GM12878 (cell line): ENCODE measurements around the gene NUMB. TPM values are rescaled to one million over a fixed set of nuclear protein-coding genes. Genes with fewer than 3 reads are reported as not detected.
A peak's percentile ranks its signal among the peaks of the same experiment; 100 is the strongest.

Experiments used
- CHD1 ChIP-seq: IDR thresholded peaks from 2 replicates; pipeline ENCODE4 v1.6.1; 2012; ENCODE audit warnings: low read depth, low read length, improper control_type of control experiment
- CHD2 ChIP-seq: IDR thresholded peaks from 2 replicates; pipeline ENCODE4 v1.6.1; 2011; ENCODE audit warnings: low read depth, low read length, improper control_type of control experiment, borderline replicate concordance
- HDGF ChIP-seq: fragments of 450-650 bp; IDR thresholded peaks from 2 replicates; pipeline ENCODE4 v1.6.1; 2016; ENCODE audit warnings: antibody characterized with exemption
- NFYB ChIP-seq: IDR thresholded peaks from 2 replicates; pipeline ENCODE4 v1.6.1; 2011; ENCODE audit warnings: low read depth, mild to moderate bottlenecking, low read length, improper control_type of control experiment, moderate library complexity; ENCODE audit not compliant: insufficient read depth
- NR2F1 ChIP-seq: fragments of 450-650 bp; conservative IDR thresholded peaks from 2 replicates; pipeline ENCODE4 v1.6.1; 2017; ENCODE audit warnings: mild to moderate bottlenecking
- PML ChIP-seq: IDR thresholded peaks from 2 replicates; pipeline ENCODE4 v1.6.1; 2012; ENCODE audit warnings: low read length, inconsistent platforms
- POLR2AphosphoS5 ChIP-seq: IDR thresholded peaks from 2 replicates; pipeline ENCODE4 v1.6.1; 2011; ENCODE audit warnings: mild to moderate bottlenecking, low read length, inconsistent platforms
- SRF ChIP-seq, 2 experiments: IDR thresholded peaks; 2 replicates each; pipeline ENCODE4 v1.6.1; 2011; ENCODE audit warnings: low read depth in 2 of 2, low read length in 2 of 2, mild to moderate bottlenecking in 1 of 2, moderate library complexity in 1 of 2
- ZNF622 ChIP-seq: fragments of 450-650 bp; IDR thresholded peaks from 2 replicates; pipeline ENCODE4 v1.6.1; 2017; ENCODE audit warnings: mild to moderate bottlenecking, inconsistent platforms
- polyA plus RNA-seq, 11 experiments: library from polyadenylated mRNA; depleted of rRNA in 4 of 11; unstranded in 6 of 11; stranded (reverse) in 5 of 11; fragments of >200 nt; fragmentation: Nextera tagmentation in 4 of 11; fragmentation: Illumina TruSeq in 1 of 11; extraction: Ambion mirVana in 4 of 11; extraction: Trizol in 1 of 11; gene quantifications; 1 replicate in 1 of 11; 2 replicates in 10 of 11; pipeline versions ENCODE4 v1.2.1 to v1.2.3, GENCODE V29; 2011 to 2016; ENCODE audit warnings: inconsistent platforms in 2 of 11, missing spikeins in 2 of 11, low read depth in 1 of 11
- total RNA-seq, 4 experiments: library from RNA; depleted of rRNA in 3 of 4; stranded (reverse); fragments of >200 nt in 3 of 4; fragmentation: Illumina TruSeq in 1 of 4; extraction: Trizol in 1 of 4; gene quantifications; 2 replicates each; pipeline versions ENCODE4 v1.2.1 to v1.2.3, GENCODE V29; 2013 to 2021
- TF ChIP-seq, protein P1 (sequence below): fragments of 450-650 bp; IDR thresholded peaks from 2 replicates; pipeline ENCODE4 v1.6.1; 2018; ENCODE audit warnings: borderline replicate concordance, mild to moderate bottlenecking; ENCODE audit not compliant: partially characterized antibody
- TF ChIP-seq, protein P2 (sequence below): IDR thresholded peaks from 2 replicates; pipeline ENCODE4 v1.6.1; 2012; ENCODE audit warnings: improper control_type of control experiment, low read depth, low read length; ENCODE audit not compliant: insufficient replicate concordance
- TF ChIP-seq, protein P3 (sequence below): IDR thresholded peaks from 2 replicates; pipeline ENCODE4 v1.6.1; 2012; ENCODE audit warnings: low read length, inconsistent platforms
- TF ChIP-seq, protein P4 (sequence below): IDR thresholded peaks from 2 replicates; pipeline ENCODE4 v1.6.1; 2011; ENCODE audit warnings: borderline replicate concordance, low read depth, mild to moderate bottlenecking, moderate library complexity, mixed read lengths, low read length; ENCODE audit not compliant: insufficient read depth; ENCODE audit errors: extremely low read length
- TF ChIP-seq, protein P5 (sequence below): fragments of 450-650 bp; IDR thresholded peaks from 2 replicates; pipeline ENCODE4 v1.6.1; 2017; ENCODE audit warnings: mild to moderate bottlenecking, moderate library complexity

NUMB gene
- total and polyA plus RNA-seq, 10 of the 15 experiments (the other 5 are each of a cell fraction or from before 2014, with no cell fraction given), result 22.0 to 147 (median 48.9) TPM

DNA sequence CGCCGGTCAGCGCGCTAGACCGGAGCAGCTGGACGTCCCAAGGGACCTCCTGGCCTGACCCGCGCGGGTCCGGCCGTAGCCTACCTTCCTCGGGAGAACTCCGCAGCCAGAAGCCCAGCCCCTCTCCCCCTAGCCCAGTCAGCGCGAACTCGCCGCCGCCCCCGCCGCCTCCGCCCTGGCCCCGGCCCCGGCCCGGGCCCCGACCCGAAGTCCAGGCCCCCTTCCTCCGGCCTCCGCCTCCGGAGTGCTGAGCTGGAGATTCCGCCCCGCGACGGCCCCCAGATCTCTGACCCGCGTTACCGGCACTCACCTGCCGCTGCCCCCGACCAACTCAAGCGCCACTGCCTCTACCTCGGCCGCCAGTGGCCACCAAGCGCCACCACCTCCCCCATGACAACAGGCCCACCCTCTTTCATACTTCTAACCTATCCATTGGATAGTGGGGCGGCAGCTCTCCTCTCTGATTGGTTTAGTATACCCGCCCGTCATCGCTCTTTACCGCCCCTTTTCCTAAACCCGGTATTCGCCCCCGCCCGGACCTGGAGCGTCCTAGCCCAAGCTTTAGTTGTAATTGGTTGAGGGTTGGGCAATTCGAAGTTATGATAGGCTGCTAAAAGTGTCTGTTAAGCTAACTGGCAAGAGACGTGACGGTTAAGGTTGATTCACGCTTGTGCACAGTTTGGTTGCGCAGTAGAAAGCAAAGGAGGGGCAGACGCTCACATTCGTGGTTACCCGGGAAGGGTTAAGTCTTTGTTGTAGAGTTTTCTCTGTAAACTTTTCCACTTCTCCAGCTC, at the start of gene NUMB (continued):
- TF ChIP-seq, protein P1, sequence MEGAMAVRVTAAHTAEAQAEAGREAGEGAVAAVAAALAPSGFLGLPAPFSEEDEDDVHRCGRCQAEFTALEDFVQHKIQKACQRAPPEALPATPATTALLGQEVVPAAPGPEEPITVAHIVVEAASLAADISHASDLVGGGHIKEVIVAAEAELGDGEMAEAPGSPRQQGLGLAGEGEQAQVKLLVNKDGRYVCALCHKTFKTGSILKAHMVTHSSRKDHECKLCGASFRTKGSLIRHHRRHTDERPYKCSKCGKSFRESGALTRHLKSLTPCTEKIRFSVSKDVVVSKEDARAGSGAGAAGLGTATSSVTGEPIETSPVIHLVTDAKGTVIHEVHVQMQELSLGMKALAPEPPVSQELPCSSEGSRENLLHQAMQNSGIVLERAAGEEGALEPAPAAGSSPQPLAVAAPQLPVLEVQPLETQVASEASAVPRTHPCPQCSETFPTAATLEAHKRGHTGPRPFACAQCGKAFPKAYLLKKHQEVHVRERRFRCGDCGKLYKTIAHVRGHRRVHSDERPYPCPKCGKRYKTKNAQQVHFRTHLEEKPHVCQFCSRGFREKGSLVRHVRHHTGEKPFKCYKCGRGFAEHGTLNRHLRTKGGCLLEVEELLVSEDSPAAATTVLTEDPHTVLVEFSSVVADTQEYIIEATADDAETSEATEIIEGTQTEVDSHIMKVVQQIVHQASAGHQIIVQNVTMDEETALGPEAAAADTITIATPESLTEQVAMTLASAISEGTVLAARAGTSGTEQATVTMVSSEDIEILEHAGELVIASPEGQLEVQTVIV, result peak; percentile 37
- TF ChIP-seq, protein P2, sequence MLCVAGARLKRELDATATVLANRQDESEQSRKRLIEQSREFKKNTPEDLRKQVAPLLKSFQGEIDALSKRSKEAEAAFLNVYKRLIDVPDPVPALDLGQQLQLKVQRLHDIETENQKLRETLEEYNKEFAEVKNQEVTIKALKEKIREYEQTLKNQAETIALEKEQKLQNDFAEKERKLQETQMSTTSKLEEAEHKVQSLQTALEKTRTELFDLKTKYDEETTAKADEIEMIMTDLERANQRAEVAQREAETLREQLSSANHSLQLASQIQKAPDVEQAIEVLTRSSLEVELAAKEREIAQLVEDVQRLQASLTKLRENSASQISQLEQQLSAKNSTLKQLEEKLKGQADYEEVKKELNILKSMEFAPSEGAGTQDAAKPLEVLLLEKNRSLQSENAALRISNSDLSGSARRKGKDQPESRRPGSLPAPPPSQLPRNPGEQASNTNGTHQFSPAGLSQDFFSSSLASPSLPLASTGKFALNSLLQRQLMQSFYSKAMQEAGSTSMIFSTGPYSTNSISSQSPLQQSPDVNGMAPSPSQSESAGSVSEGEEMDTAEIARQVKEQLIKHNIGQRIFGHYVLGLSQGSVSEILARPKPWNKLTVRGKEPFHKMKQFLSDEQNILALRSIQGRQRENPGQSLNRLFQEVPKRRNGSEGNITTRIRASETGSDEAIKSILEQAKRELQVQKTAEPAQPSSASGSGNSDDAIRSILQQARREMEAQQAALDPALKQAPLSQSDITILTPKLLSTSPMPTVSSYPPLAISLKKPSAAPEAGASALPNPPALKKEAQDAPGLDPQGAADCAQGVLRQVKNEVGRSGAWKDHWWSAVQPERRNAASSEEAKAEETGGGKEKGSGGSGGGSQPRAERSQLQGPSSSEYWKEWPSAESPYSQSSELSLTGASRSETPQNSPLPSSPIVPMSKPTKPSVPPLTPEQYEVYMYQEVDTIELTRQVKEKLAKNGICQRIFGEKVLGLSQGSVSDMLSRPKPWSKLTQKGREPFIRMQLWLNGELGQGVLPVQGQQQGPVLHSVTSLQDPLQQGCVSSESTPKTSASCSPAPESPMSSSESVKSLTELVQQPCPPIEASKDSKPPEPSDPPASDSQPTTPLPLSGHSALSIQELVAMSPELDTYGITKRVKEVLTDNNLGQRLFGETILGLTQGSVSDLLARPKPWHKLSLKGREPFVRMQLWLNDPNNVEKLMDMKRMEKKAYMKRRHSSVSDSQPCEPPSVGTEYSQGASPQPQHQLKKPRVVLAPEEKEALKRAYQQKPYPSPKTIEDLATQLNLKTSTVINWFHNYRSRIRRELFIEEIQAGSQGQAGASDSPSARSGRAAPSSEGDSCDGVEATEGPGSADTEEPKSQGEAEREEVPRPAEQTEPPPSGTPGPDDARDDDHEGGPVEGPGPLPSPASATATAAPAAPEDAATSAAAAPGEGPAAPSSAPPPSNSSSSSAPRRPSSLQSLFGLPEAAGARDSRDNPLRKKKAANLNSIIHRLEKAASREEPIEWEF, result no peak
- TF ChIP-seq HDGF (peak; percentile 79; the same call in 1 of the 2 replicates), CHD2 (peak; percentile 96), POLR2AphosphoS5 (peak; percentile 77; the same call in 1 of the 2 replicates), ZNF622 (peak; percentile 93), NFYB (peak; percentile 97), SRF (IDR thresholded peaks at IDR 0.05; ENCODE audit: low read depth in 2 of 2, low read length in 2 of 2) (peak in 1 of 2 experiments; percentile 65; a peak in 1 of 4 replicates), CHD1 (peak; percentile 40; the same call in 1 of the 2 replicates), NR2F1 (peak; percentile 78), PML (no peak)
- TF ChIP-seq, protein P3, sequence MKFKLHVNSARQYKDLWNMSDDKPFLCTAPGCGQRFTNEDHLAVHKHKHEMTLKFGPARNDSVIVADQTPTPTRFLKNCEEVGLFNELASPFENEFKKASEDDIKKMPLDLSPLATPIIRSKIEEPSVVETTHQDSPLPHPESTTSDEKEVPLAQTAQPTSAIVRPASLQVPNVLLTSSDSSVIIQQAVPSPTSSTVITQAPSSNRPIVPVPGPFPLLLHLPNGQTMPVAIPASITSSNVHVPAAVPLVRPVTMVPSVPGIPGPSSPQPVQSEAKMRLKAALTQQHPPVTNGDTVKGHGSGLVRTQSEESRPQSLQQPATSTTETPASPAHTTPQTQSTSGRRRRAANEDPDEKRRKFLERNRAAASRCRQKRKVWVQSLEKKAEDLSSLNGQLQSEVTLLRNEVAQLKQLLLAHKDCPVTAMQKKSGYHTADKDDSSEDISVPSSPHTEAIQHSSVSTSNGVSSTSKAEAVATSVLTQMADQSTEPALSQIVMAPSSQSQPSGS, result no peak
- TF ChIP-seq, protein P4, sequence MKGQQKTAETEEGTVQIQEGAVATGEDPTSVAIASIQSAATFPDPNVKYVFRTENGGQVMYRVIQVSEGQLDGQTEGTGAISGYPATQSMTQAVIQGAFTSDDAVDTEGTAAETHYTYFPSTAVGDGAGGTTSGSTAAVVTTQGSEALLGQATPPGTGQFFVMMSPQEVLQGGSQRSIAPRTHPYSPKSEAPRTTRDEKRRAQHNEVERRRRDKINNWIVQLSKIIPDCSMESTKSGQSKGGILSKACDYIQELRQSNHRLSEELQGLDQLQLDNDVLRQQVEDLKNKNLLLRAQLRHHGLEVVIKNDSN, result no peak
- TF ChIP-seq, protein P5, sequence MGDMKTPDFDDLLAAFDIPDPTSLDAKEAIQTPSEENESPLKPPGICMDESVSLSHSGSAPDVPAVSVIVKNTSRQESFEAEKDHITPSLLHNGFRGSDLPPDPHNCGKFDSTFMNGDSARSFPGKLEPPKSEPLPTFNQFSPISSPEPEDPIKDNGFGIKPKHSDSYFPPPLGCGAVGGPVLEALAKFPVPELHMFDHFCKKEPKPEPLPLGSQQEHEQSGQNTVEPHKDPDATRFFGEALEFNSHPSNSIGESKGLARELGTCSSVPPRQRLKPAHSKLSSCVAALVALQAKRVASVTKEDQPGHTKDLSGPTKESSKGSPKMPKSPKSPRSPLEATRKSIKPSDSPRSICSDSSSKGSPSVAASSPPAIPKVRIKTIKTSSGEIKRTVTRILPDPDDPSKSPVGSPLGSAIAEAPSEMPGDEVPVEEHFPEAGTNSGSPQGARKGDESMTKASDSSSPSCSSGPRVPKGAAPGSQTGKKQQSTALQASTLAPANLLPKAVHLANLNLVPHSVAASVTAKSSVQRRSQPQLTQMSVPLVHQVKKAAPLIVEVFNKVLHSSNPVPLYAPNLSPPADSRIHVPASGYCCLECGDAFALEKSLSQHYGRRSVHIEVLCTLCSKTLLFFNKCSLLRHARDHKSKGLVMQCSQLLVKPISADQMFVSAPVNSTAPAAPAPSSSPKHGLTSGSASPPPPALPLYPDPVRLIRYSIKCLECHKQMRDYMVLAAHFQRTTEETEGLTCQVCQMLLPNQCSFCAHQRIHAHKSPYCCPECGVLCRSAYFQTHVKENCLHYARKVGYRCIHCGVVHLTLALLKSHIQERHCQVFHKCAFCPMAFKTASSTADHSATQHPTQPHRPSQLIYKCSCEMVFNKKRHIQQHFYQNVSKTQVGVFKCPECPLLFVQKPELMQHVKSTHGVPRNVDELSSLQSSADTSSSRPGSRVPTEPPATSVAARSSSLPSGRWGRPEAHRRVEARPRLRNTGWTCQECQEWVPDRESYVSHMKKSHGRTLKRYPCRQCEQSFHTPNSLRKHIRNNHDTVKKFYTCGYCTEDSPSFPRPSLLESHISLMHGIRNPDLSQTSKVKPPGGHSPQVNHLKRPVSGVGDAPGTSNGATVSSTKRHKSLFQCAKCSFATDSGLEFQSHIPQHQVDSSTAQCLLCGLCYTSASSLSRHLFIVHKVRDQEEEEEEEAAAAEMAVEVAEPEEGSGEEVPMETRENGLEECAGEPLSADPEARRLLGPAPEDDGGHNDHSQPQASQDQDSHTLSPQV, result no peak
